HepG2 (cell line): ENCODE results near the gene PTPMT1. TPM values are rescaled to one million over a fixed set of nuclear protein-coding genes. Genes with fewer than 3 reads are reported as not detected.

Experiments
- ATAC-seq: fragments of 200-7000 bp; cut with Tn5 transposase; 3 replicates; pipeline ENCODE4 v1.9.1; 2020; ENCODE audit warnings: mild to moderate bottlenecking, moderate library complexity
- BruUV-seq: library from RNA; stranded (reverse); fragments of 400-500 nt; replicated peaks from 2 replicates; lab custom pipeline; 2021; lab: Mats Ljungman, UMichigan
- CTCF ChIA-PET: fragments of 300-600 bp; formaldehyde crosslinking; extraction: SDS; loops from one replicate; lab custom pipeline; 2021; ENCODE audit warnings: low total read pairs, inconsistent platforms, low intra/inter-chr PET ratio; lab: Yijun Ruan, JAX
- POLR2A ChIA-PET: fragments of 350-600 bp; sonication (Branson Sonifier 250); formaldehyde crosslinking; loops from one replicate; lab custom pipeline; 2020; ENCODE audit warnings: antibody characterized with exemption, inconsistent platforms; lab: Yijun Ruan, JAX
- DNase-seq: peaks from one replicate; pipeline ENCODE4 v3.0.0-alpha.2; 2015; ENCODE audit warnings: low spot score
- FAIRE-seq: peaks from 3 replicates; lab custom pipeline; 2011; peaks lifted over from hg19 to GRCh38; lab: Jason Lieb, UNC
- H2AFZ ChIP-seq: one replicate; pipeline ENCODE4 v1.6.1; 2011; ENCODE audit warnings: low read length, inconsistent platforms
- H3K27ac ChIP-seq: fragments of 300-600 bp; 3 replicates; pipeline ENCODE4 v1.8.0; 2011; ENCODE audit warnings: mixed run types, mild to moderate bottlenecking, mixed read lengths, low read length, inconsistent platforms; ENCODE audit not compliant: insufficient read depth; ENCODE audit errors: extremely low read length
- H3K27me3 ChIP-seq, 2 experiments: fragments of 200-600 bp in 1 of 2; 2 replicates in 1 of 2; 3 replicates in 1 of 2; pipeline versions ENCODE4 v1.6.0 to v1.8.0; 2011; ENCODE audit warnings: low read length in 2 of 2, mild to moderate bottlenecking in 2 of 2, moderate library complexity in 2 of 2, inconsistent platforms in 1 of 2; ENCODE audit not compliant: insufficient read depth in 2 of 2, control insufficient read depth in 1 of 2
- H3K36me3 ChIP-seq, 2 experiments: fragments of 200-600 bp in 1 of 2; replicated peaks in 1 of 2; 2 replicates in 1 of 2; 3 replicates in 1 of 2; pipeline versions ENCODE4 v1.5.1 to v1.8.0; 2011; ENCODE audit warnings: low read length in 2 of 2, inconsistent platforms in 1 of 2; ENCODE audit not compliant: insufficient read depth in 2 of 2, control insufficient read depth in 1 of 2
- H3K4me1 ChIP-seq: 2 replicates; pipeline ENCODE4 v1.5.1; 2012; ENCODE audit warnings: low read length, inconsistent platforms; ENCODE audit not compliant: insufficient read depth
- H3K4me2 ChIP-seq: 2 replicates; pipeline ENCODE4 v1.6.0; 2011; ENCODE audit warnings: low read depth, low read length, inconsistent platforms
- H3K4me3 ChIP-seq, 3 experiments: fragments of 200-600 bp in 1 of 3; sonication (generic), shearing (Covaris generic) in 1 of 3; replicated peaks in 1 of 3; 2 replicates each; pipeline ENCODE4 v1.5.1; 2011 to 2016; ENCODE audit warnings: low read length in 3 of 3, inconsistent platforms in 2 of 3, low read depth in 2 of 3, mild to moderate bottlenecking in 2 of 3, control low read depth in 1 of 3, mixed read lengths in 1 of 3; ENCODE audit not compliant: insufficient read depth in 1 of 3
- H3K79me2 ChIP-seq: one replicate; pipeline ENCODE4 v1.6.1; 2011; ENCODE audit warnings: low read length, inconsistent platforms; ENCODE audit not compliant: insufficient read depth
- H3K9ac ChIP-seq: 2 replicates; pipeline ENCODE4 v1.6.0; 2011; ENCODE audit warnings: mild to moderate bottlenecking, low read depth, low read length, inconsistent platforms; ENCODE audit not compliant: insufficient read depth
- H3K9me3 ChIP-seq: 2 replicates; pipeline ENCODE4 v1.5.1; 2012; ENCODE audit warnings: mild to moderate bottlenecking, low read length
- H4K20me1 ChIP-seq: 2 replicates; pipeline ENCODE4 v1.6.0; 2011; ENCODE audit warnings: inconsistent platforms, mild to moderate bottlenecking, low read length, moderate library complexity; ENCODE audit not compliant: insufficient read depth
- NFYC ChIP-seq: IDR thresholded peaks from 2 replicates; pipeline ENCODE4 v1.6.1; 2016; ENCODE audit warnings: missing genetic modification reagents, missing compliant biosample characterization
- PCBP1 ChIP-seq: fragments of 200-400 bp; formaldehyde crosslinking; IDR thresholded peaks from 2 replicates; pipeline ENCODE4 v1.6.1; 2017; ENCODE audit warnings: mild to moderate bottlenecking, low read depth, low read length, borderline replicate concordance
- PRPF4 ChIP-seq: fragments of 200-400 bp; formaldehyde crosslinking; IDR thresholded peaks from 2 replicates; pipeline ENCODE4 v1.6.1; 2016; ENCODE audit warnings: low read length, low read depth; ENCODE audit not compliant: poor library complexity, severe bottlenecking
- RXRB ChIP-seq: IDR thresholded peaks from 2 replicates; pipeline ENCODE4 v1.6.1; 2016; ENCODE audit warnings: borderline replicate concordance, missing genetic modification reagents, missing compliant biosample characterization
- SCMH1 ChIP-seq: sonication (generic); formaldehyde crosslinking; IDR thresholded peaks from 2 replicates; pipeline ENCODE4 v1.9.0; 2021; ENCODE audit warnings: missing genetic modification reagents, mild to moderate bottlenecking, borderline replicate concordance
- TAF15 ChIP-seq: fragments of 200-400 bp; formaldehyde crosslinking; IDR thresholded peaks from one replicate; pipeline ENCODE4 v1.6.1; 2018; ENCODE audit warnings: mild to moderate bottlenecking, low read depth, low read length; ENCODE audit not compliant: poor library complexity, severe bottlenecking
- TSC22D2 ChIP-seq: sonication (generic); formaldehyde crosslinking; IDR thresholded peaks from 2 replicates; pipeline ENCODE4 v1.5.1; 2020; ENCODE audit warnings: missing genetic modification reagents, mild to moderate bottlenecking, borderline replicate concordance
- ZFAT ChIP-seq: sonication (generic); formaldehyde crosslinking; conservative IDR thresholded peaks from 2 replicates; pipeline ENCODE4 v1.8.1; 2023; ENCODE audit warnings: missing genetic modification reagents, inconsistent platforms
- ZNF235 ChIP-seq: sonication (generic); formaldehyde crosslinking; IDR thresholded peaks from 2 replicates; pipeline ENCODE4 v1.8.1; 2023; ENCODE audit warnings: mild to moderate bottlenecking, missing genetic modification reagents, borderline replicate concordance
- ZNF761 ChIP-seq: sonication (generic); formaldehyde crosslinking; conservative IDR thresholded peaks from 2 replicates; pipeline ENCODE4 v1.4.0; 2020; ENCODE audit warnings: mild to moderate bottlenecking, missing genetic modification reagents
- ZXDC ChIP-seq: sonication (generic); formaldehyde crosslinking; IDR thresholded peaks from 2 replicates; pipeline ENCODE4 v1.5.0; 2020; ENCODE audit warnings: mild to moderate bottlenecking, missing genetic modification reagents
- WGBS: methylation state at CpG from one replicate; pipeline ENCODE4 v1.1.6; 2017; ENCODE audit warnings: low lambda C conversion rate; 5-methylcytosine and 5-hydroxymethylcytosine counted together
- in situ Hi-C: cut with HindIII; loops from 2 replicates; pipeline ENCODE4 v1.10.0; 2017; ENCODE audit warnings: low pct_unique_long_range_greater_than_20kb; ENCODE audit not compliant: extremely low pct_ligation_motif_present
- intact Hi-C: fragments of 100-400 bp; cut with micrococcal nuclease; formaldehyde crosslinking; loops from one replicate; pipeline ENCODE4 v1.10.0; 2022; ENCODE audit not compliant: unreplicated experiment
- polyA plus RNA-seq, 8 experiments: library from polyadenylated mRNA; depleted of rRNA in 3 of 8; stranded (reverse) in 7 of 8; unstranded in 1 of 8; fragments of >200 nt; fragmentation: Illumina TruSeq in 4 of 8; extraction: Trizol in 4 of 8; gene quantifications; 2 replicates each; pipeline versions ENCODE4 v1.2.1 to v1.2.3, GENCODE V29; 2011 to 2016; ENCODE audit warnings: low read depth in 4 of 8, missing spikeins in 1 of 8, mixed read lengths in 1 of 8; ENCODE audit not compliant: insufficient read depth in 1 of 8
- total RNA-seq, 5 experiments: library from RNA; depleted of rRNA; stranded (reverse); fragments of >200 nt; fragmentation: Illumina TruSeq; extraction: Trizol; gene quantifications; 2 replicates each; pipeline ENCODE4 v1.2.3, GENCODE V29; 2016; ENCODE audit warnings: low read depth in 1 of 5
- TF ChIP-seq, protein P1 (sequence below): sonication (generic); formaldehyde crosslinking; IDR thresholded peaks from 2 replicates; pipeline ENCODE4 v1.4.0; 2020; ENCODE audit warnings: missing genetic modification reagents, borderline replicate concordance
- TF ChIP-seq, protein P2 (sequence below): sonication (generic); formaldehyde crosslinking; IDR thresholded peaks from 2 replicates; pipeline ENCODE4 v1.4.0; 2020; ENCODE audit warnings: missing genetic modification reagents
- TF ChIP-seq, protein P3 (sequence below): sonication (generic); formaldehyde crosslinking; IDR thresholded peaks from 2 replicates; pipeline ENCODE4 v1.5.0; 2020; ENCODE audit warnings: missing genetic modification reagents

Gene PTPMT1
- total and polyA plus RNA-seq, 2 of the 13 experiments (the other 11 are each of a cell fraction or from before 2014, with no cell fraction given): 55.6 to 129 TPM

DNA sequence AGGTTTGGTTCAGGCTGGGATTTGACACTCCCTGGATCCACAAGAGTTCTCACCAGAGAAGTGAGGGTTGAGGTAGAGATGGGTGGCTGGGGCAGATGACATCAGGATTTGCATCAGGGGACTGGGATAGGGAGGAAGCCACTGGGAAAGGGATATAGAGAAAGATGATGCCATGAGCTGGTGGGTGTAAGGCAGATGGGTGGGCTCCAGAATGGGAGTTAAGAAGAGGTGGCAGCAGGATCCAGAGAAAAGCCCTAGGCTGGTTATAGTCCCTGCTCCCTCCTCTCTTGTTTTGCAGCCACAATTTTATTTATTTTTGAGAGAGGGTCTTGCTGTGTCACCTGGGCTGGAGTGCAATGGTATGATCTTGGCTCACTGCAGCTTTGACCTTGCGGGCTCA lies 30.6 kb downstream of the PTPMT1 start:
- ChIA-PET CTCF (no interaction called here), POLR2A (no interaction called here)
- BruUV-seq: no TSS peak
- Histone ChIP-seq H2AFZ (no peak overlapping the region), H3K27ac (no peak overlapping the region), H3K4me3 (no peak overlapping the region), H3K9ac (no peak overlapping the region), H3K4me2 (no peak overlapping the region), H3K36me3 (no peaks in the 10 kb centered on the region), H4K20me1 (no peaks in the 10 kb centered on the region), H3K4me1 (peaks cover 39% of the 10 kb centered on the region), H3K27me3 (peaks cover 3 to 27% of the 10 kb centered on the region in 2 experiments), H3K79me2 (no peaks in the 10 kb centered on the region), H3K9me3 (no peaks in the 10 kb centered on the region)
- intact Hi-C loops: no loop called here
- in situ Hi-C loops: no loop called here
- TF ChIP-seq, protein P1, sequence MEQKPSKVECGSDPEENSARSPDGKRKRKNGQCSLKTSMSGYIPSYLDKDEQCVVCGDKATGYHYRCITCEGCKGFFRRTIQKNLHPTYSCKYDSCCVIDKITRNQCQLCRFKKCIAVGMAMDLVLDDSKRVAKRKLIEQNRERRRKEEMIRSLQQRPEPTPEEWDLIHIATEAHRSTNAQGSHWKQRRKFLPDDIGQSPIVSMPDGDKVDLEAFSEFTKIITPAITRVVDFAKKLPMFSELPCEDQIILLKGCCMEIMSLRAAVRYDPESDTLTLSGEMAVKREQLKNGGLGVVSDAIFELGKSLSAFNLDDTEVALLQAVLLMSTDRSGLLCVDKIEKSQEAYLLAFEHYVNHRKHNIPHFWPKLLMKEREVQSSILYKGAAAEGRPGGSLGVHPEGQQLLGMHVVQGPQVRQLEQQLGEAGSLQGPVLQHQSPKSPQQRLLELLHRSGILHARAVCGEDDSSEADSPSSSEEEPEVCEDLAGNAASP (CRISPR knock-in tag): no peak
- TF ChIP-seq PRPF4 (no peak), ZFAT (CRISPR knock-in tag) (no peak), SCMH1 (CRISPR knock-in tag) (no peak), ZNF235 (no peak), RXRB (CRISPR knock-in tag) (no peak), TSC22D2 (CRISPR knock-in tag) (no peak), NFYC (CRISPR knock-in tag) (no peak), TAF15 (no peak), ZNF761 (CRISPR knock-in tag) (no peak), PCBP1 (no peak), ZXDC (CRISPR knock-in tag) (no peak)
- TF ChIP-seq, protein P2, sequence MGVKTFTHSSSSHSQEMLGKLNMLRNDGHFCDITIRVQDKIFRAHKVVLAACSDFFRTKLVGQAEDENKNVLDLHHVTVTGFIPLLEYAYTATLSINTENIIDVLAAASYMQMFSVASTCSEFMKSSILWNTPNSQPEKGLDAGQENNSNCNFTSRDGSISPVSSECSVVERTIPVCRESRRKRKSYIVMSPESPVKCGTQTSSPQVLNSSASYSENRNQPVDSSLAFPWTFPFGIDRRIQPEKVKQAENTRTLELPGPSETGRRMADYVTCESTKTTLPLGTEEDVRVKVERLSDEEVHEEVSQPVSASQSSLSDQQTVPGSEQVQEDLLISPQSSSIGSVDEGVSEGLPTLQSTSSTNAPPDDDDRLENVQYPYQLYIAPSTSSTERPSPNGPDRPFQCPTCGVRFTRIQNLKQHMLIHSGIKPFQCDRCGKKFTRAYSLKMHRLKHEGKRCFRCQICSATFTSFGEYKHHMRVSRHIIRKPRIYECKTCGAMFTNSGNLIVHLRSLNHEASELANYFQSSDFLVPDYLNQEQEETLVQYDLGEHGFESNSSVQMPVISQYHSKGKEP (CRISPR knock-in tag): no peak
- TF ChIP-seq, protein P3, sequence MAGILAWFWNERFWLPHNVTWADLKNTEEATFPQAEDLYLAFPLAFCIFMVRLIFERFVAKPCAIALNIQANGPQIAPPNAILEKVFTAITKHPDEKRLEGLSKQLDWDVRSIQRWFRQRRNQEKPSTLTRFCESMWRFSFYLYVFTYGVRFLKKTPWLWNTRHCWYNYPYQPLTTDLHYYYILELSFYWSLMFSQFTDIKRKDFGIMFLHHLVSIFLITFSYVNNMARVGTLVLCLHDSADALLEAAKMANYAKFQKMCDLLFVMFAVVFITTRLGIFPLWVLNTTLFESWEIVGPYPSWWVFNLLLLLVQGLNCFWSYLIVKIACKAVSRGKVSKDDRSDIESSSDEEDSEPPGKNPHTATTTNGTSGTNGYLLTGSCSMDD: no peak
- 71% methylated on average over 1 of the region's 1 CpG for whole genome bisulfite sequencing
- DNase-seq: no peak
- FAIRE-seq: no peak
- ATAC-seq: no peak
